Skeletal muscle satellite cell (primary cell): ENCODE results near the gene DNASE2B.

Experiments
- H3K27me3 ChIP-seq: 2 replicates; pipeline ENCODE4 v1.7.0; 2013; ENCODE audit warnings: low read length; ENCODE audit not compliant: control insufficient read depth, insufficient read depth
- H3K36me3 ChIP-seq: 2 replicates; pipeline ENCODE4 v1.7.0; 2013; ENCODE audit warnings: mild to moderate bottlenecking, control low read depth, low read length; ENCODE audit not compliant: insufficient read depth
- H3K4me1 ChIP-seq: 2 replicates; pipeline ENCODE4 v1.7.0; 2013; ENCODE audit warnings: low read length; ENCODE audit not compliant: control insufficient read depth, insufficient read depth
- H3K4me2 ChIP-seq: 2 replicates; pipeline ENCODE4 v1.7.0; 2013; ENCODE audit warnings: mild to moderate bottlenecking, low read length
- H3K4me3 ChIP-seq: 2 replicates; pipeline ENCODE4 v1.7.0; 2013; ENCODE audit warnings: low read length
- H3K9ac ChIP-seq: 2 replicates; pipeline ENCODE4 v1.7.0; 2013; ENCODE audit warnings: mild to moderate bottlenecking, low read depth, low read length, moderate library complexity
- H3K9me3 ChIP-seq: replicated peaks from 2 replicates; pipeline ENCODE4 v1.7.0; 2013; ENCODE audit warnings: mild to moderate bottlenecking, control low read depth, low read length

The DNASE2B gene

GRCh38 chr1:84376000-84376910 is 22.0 kb upstream of the DNASE2B start:
- Histone ChIP-seq H3K4me3 (no peak overlapping the region), H3K36me3 (no peaks in the 10 kb centered on the region), H3K4me2 (no peak overlapping the region), H3K9me3 (no peaks in the 10 kb centered on the region), H3K4me1 (peaks cover 55% of the 10 kb centered on the region), H3K27me3 (no peaks in the 10 kb centered on the region), H3K9ac (no peak overlapping the region)

DNA sequence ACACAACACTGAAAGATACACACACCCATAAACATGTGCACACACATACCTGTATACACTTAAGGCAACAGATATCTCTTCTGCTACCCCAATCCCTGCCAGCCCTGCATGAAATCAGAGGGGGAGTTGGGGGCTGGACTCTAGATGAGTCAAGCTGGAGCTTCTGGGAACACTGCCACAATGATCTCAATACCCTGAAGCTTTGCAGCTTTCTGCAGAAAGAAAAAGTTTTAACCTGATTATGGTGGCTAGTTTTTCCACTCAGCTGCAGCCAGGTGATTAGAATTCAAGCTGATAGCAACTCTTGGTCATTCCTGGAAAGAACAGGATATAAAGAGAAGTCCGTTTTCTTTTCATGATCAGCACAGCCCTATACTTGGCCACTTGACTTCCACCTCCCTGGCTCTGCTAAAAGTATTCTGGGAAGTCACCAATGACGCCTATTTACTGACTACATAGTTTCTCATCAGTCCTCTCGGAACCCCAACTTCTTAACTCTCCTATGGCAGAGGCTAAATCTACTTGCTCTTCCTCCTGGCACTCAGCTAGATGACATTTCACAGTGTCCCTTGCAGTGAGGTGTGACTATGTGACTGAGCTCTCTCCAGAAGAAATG is 20.7 kb upstream of the DNASE2B start:
- Histone ChIP-seq H3K4me1 (peaks cover 51% of the 10 kb centered on the region), H3K36me3 (no peaks in the 10 kb centered on the region), H3K4me3 (no peak overlapping the region), H3K9me3 (no peaks in the 10 kb centered on the region), H3K27me3 (no peaks in the 10 kb centered on the region), H3K9ac (no peak overlapping the region), H3K4me2 (no peak overlapping the region)

- H3K4me2 ChIP-seq, result peak overlapping the region; percentile 57
- H3K9ac ChIP-seq, result no peak overlapping the region
- peaks cover 51% of the 10 kb centered on the region for H3K4me1 ChIP-seq
- H3K36me3 ChIP-seq, result no peaks in the 10 kb centered on the region
- H3K4me3 ChIP-seq, result no peak overlapping the region
- H3K27me3 ChIP-seq, result no peaks in the 10 kb centered on the region
- H3K9me3 ChIP-seq, result no peaks in the 10 kb centered on the region
Measured at GRCh38 chr1:84379138-84379916, 19.0 kb upstream of the DNASE2B start.

GRCh38 chr1:84379917-84380180 is 18.4 kb upstream of the DNASE2B start:
- Histone ChIP-seq H3K9ac (no peak overlapping the region), H3K4me1 (peaks cover 50% of the 10 kb centered on the region), H3K27me3 (no peaks in the 10 kb centered on the region), H3K36me3 (no peaks in the 10 kb centered on the region), H3K4me2 (no peak overlapping the region), H3K9me3 (no peaks in the 10 kb centered on the region), H3K4me3 (no peak overlapping the region)

DNA sequence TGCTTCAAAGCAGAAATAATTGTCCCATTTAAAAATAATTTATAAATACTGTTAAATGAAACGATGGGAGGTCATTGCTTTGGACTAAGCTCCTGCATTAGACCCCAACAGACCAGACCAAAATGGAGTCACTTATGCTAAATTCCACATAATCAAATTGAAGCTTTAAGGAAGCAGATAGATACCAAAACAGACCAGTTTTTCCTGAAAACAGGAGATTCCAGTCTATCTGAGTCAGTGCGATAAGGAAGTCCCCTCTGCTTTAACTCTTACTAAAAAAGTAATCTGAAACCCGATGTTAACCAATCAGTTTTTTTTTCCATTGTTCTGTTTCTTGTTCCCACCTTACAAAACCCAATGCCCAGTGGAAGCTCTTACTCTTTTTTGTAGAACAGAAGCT is 16.2 kb upstream of the DNASE2B start:
- no peaks in the 10 kb centered on the region for H3K36me3 ChIP-seq
- H3K27me3 ChIP-seq, result no peaks in the 10 kb centered on the region
- H3K9me3 ChIP-seq, result no peaks in the 10 kb centered on the region
- no peak overlapping the region for H3K9ac ChIP-seq
- no peak overlapping the region for H3K4me3 ChIP-seq
- peaks cover 28% of the 10 kb centered on the region for H3K4me1 ChIP-seq
- H3K4me2 ChIP-seq, result no peak overlapping the region

GRCh38 chr1:84385347-84385746 is 12.9 kb upstream of the DNASE2B start:
- H3K36me3 ChIP-seq, result no peaks in the 10 kb centered on the region
- no peaks in the 10 kb centered on the region for H3K4me1 ChIP-seq
- H3K4me3 ChIP-seq, result no peak overlapping the region

DNA sequence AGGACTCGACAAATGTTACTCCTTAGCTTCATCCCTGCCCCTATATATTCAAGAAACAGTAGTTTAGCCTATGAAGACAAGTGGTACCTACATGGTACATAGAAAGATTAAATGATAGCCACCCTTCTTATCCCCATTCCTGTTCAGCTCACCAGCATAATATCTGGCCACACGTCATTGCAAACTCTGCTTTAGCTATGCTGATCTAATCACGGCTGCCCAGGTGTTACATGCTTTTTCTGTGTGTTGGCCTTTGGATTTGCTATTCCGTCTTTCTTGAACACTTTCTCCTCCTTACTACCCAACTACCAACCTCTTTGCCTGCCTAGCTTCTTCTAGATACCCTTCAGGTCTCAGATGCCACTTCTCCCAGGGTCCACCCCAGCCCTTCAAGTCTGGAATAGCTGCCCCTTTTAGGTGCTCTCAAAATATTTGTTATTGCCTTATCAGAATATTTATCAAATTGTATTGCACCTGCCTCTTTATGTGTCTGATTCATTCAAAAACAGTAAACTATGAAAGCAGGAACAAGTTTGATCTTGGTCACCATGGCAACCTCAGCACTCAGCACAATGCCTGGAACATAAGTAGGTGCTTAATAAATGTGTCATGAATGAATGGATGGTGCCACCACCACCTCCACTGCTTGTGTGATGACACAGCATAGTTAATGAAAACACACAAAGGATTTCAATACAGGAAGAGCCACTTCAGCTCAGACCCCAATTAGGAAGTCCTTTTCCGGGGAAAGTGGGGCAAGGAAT is 11.4 kb upstream of the DNASE2B start:
- H3K4me2 ChIP-seq, result no peak overlapping the region
- H3K4me3 ChIP-seq, result no peak overlapping the region
- H3K9me3 ChIP-seq, result no peaks in the 10 kb centered on the region
- H3K36me3 ChIP-seq, result no peaks in the 10 kb centered on the region
- no peaks in the 10 kb centered on the region for H3K27me3 ChIP-seq
- no peaks in the 10 kb centered on the region for H3K4me1 ChIP-seq
- no peak overlapping the region for H3K9ac ChIP-seq

More at GRCh38 chr1:84385347-84385746, 12.9 kb upstream of the DNASE2B start:
- Histone ChIP-seq H3K4me2 (no peak overlapping the region), H3K9me3 (no peaks in the 10 kb centered on the region), H3K9ac (no peak overlapping the region), H3K27me3 (no peaks in the 10 kb centered on the region)

DNA sequence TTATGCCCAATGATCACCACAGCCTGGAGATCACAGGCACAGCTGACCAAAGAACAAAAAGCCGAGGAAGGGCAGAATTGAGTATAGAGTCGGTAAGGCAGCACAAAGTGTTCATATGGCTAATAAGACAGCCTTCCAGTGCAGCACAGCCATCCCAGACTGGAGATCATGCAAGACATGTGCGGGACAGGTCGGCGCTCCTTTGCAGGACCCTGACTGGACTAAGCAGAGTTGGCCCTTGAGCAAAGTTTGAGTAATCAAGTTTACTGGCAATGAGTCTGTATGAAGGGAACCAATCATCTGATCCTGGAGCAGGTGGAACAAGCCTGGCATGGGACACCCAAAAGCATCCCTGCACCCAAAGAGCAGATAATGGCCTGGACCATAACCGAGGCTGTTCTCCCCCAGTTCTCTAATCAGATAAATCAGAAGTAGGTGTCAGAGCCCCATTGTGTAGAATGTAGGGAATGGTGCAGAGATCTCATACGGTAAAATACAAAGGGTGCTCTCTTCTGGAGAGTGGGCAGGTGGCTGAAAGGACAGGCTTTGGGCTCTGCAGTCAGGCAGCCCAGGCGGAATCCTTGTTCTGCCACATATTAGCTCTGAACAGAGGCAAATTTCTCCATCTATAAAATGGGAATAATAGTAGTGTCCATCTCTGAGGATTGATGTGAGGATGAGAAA is 10.7 kb upstream of the DNASE2B start:
- no peaks in the 10 kb centered on the region for H3K36me3 ChIP-seq
- no peaks in the 10 kb centered on the region for H3K27me3 ChIP-seq
- no peaks in the 10 kb centered on the region for H3K4me1 ChIP-seq
- no peaks in the 10 kb centered on the region for H3K9me3 ChIP-seq
- H3K4me2 ChIP-seq, result no peak overlapping the region
- no peak overlapping the region for H3K4me3 ChIP-seq
- H3K9ac ChIP-seq, result no peak overlapping the region

DNA sequence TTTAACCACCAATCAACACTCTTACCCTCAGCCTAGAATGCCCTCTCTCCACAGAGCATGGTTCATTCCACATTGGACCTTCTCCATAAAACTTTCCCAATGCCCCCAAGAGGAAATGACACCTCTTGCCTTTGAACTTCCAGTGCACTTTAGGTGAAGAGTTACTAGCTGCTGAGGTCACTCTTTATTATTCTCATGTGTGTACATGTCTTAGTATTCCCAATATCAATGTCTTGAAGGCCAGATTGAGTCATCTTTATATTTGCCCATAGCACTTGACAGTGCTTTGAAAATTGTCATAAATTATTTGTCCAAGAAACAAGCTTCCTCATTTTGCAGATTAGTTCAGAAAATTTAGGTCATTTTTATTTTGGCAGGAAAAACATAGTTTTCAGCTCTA is 8.1 kb upstream of the DNASE2B start:
- H3K4me3 ChIP-seq, result no peak overlapping the region
- H3K4me1 ChIP-seq, result no peaks in the 10 kb centered on the region
- no peak overlapping the region for H3K9ac ChIP-seq
- no peaks in the 10 kb centered on the region for H3K36me3 ChIP-seq
- H3K27me3 ChIP-seq, result no peaks in the 10 kb centered on the region
- no peaks in the 10 kb centered on the region for H3K9me3 ChIP-seq
- H3K4me2 ChIP-seq, result no peak overlapping the region

DNA sequence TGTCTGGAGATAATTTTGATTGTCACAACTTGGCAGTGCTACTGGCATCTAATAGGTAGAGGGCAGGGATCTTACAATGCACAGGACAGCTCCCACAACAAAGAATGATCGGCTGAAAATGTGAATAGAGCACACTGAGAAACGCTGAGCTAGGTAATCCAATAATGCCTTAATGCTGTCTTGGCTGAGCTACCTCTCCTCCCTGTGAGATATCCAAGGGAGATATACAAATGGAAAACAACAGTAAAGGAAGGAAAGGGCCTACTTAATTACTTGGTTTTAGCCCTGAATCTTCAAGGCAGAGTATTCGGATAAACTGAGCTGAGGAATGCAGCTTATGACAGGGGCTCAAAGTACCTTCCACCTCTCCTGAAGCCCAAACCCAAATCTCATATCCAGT is 2.9 kb downstream of the DNASE2B start:
- Histone ChIP-seq H3K9ac (no peak overlapping the region), H3K27me3 (no peaks in the 10 kb centered on the region), H3K4me2 (no peak overlapping the region), H3K9me3 (no peaks in the 10 kb centered on the region), H3K36me3 (no peaks in the 10 kb centered on the region), H3K4me3 (no peak overlapping the region), H3K4me1 (no peaks in the 10 kb centered on the region)

DNA sequence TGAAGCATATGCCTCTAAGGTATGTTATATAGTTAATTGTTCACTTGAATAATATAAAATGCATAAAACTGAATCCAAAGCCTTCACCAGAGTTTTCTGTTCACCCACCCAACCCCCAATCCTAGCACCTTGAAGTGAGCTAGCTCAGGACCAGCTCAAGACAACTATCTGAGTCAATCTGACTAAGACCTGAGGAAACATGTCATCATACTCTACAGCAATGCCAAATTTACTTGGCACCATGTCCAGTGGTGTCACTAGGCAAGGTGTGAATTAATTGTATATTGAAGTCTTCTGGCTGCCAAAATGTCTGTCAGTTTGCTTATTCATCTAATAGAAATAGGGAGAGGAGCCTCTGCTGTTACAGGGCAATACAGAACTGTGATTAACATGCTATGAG is 3.8 kb downstream of the DNASE2B start:
- H3K4me1 ChIP-seq, result peaks cover 1% of the 10 kb centered on the region
- no peak overlapping the region for H3K4me3 ChIP-seq
- no peak overlapping the region for H3K4me2 ChIP-seq
- no peaks in the 10 kb centered on the region for H3K9me3 ChIP-seq
- H3K36me3 ChIP-seq, result no peaks in the 10 kb centered on the region
- no peak overlapping the region for H3K9ac ChIP-seq
- no peaks in the 10 kb centered on the region for H3K27me3 ChIP-seq
